Neural progenitor cell (in vitro differentiated cells): ENCODE measurements around the gene PTPN5. TPM values are rescaled to one million over a fixed set of nuclear protein-coding genes. Genes with fewer than 3 reads are reported as not detected.
A peak's percentile ranks its signal among the peaks of the same experiment; 100 is the strongest.

Source experiments
- DNase-seq: peaks from one replicate; pipeline ENCODE4 v3.0.0-alpha.2; 2016; ENCODE audit warnings: low spot score
- H2AFZ ChIP-seq: fragments of 200-600 bp; sonication (generic); replicated peaks from 2 replicates; pipeline ENCODE4 v1.6.1; 2016; ENCODE audit warnings: antibody characterized with exemption
- H3F3A ChIP-seq: fragments of 200-600 bp; sonication (generic); 2 replicates; pipeline ENCODE4 v1.6.1; 2016; ENCODE audit warnings: antibody characterized with exemption, low read depth
- H3K27ac ChIP-seq: fragments of 200-600 bp; sonication (generic); 2 replicates; pipeline ENCODE4 v1.5.1; 2016; ENCODE audit warnings: mild to moderate bottlenecking
- H3K27me3 ChIP-seq: fragments of 200-600 bp; sonication (generic); 2 replicates; pipeline ENCODE4 v1.6.1; 2016; ENCODE audit warnings: mild to moderate bottlenecking, moderate library complexity
- H3K36me3 ChIP-seq: fragments of 200-600 bp; sonication (generic); 2 replicates; pipeline ENCODE4 v1.5.1; 2016
- H3K4me1 ChIP-seq: fragments of 200-600 bp; sonication (generic); 2 replicates; pipeline ENCODE4 v1.6.1; 2016; ENCODE audit warnings: mixed run types
- H3K4me2 ChIP-seq: fragments of 200-600 bp; sonication (generic); 2 replicates; pipeline ENCODE4 v1.6.1; 2016
- H3K4me3 ChIP-seq: fragments of 200-600 bp; sonication (generic); 2 replicates; pipeline ENCODE4 v1.5.1; 2016
- H3K79me2 ChIP-seq: fragments of 200-600 bp; sonication (generic); 2 replicates; pipeline ENCODE4 v1.6.1; 2016; ENCODE audit warnings: low read depth
- H3K9ac ChIP-seq: fragments of 200-600 bp; sonication (generic); 2 replicates; pipeline ENCODE4 v1.6.1; 2016
- H3K9me3 ChIP-seq: fragments of 200-600 bp; sonication (generic); 2 replicates; pipeline ENCODE4 v1.5.1; 2016; ENCODE audit warnings: low read depth
- H4K20me1 ChIP-seq: fragments of 200-600 bp; sonication (generic); 2 replicates; pipeline ENCODE4 v1.6.1; 2016; ENCODE audit warnings: low read depth
- H3K27ac Mint-ChIP-seq: 3 replicates; pipeline ENCODE4 v1.8.0; 2021; ENCODE audit warnings: mixed read lengths
- H3K27me3 Mint-ChIP-seq: 2 replicates; pipeline ENCODE4 v1.8.0; 2022; ENCODE audit warnings: low read depth, mild to moderate bottlenecking, inconsistent platforms, moderate library complexity, mixed read lengths; ENCODE audit not compliant: insufficient read depth
- H3K36me3 Mint-ChIP-seq: 3 replicates; pipeline ENCODE4 v1.8.0; 2021; ENCODE audit warnings: mixed read lengths
- H3K4me1 Mint-ChIP-seq: 3 replicates; pipeline ENCODE4 v1.8.0; 2021; ENCODE audit warnings: mixed read lengths
- H3K4me3 Mint-ChIP-seq: 3 replicates; pipeline ENCODE4 v1.8.0; 2021; ENCODE audit warnings: mild to moderate bottlenecking, moderate library complexity, mixed read lengths
- H3K9me3 Mint-ChIP-seq: 3 replicates; pipeline ENCODE4 v1.8.0; 2020; ENCODE audit warnings: mixed read lengths
- CTCF ChIP-seq: fragments of 200-600 bp; sonication (generic); IDR thresholded peaks from 2 replicates; pipeline ENCODE4 v1.5.1; 2017; ENCODE audit warnings: antibody characterized with exemption, mild to moderate bottlenecking
- EZH2 ChIP-seq: fragments of 200-600 bp; sonication (generic); IDR thresholded peaks from 2 replicates; pipeline ENCODE4 v1.6.1; 2017; ENCODE audit warnings: antibody characterized with exemption, mild to moderate bottlenecking, moderate library complexity
- EZH2phosphoT487 ChIP-seq: fragments of 200-600 bp; sonication (generic); IDR thresholded peaks from 2 replicates; pipeline ENCODE4 v1.6.1; 2017; ENCODE audit warnings: antibody characterized with exemption
- total RNA-seq: library from RNA; depleted of rRNA; stranded (reverse); fragments of >200 nt; gene quantifications from 2 replicates; pipeline ENCODE4 v1.2.3, GENCODE V29; 2015; ENCODE audit warnings: low replicate concordance

Gene PTPN5
- total RNA-seq, 1 donor from 2014 or later = 8.5 TPM

DNA sequence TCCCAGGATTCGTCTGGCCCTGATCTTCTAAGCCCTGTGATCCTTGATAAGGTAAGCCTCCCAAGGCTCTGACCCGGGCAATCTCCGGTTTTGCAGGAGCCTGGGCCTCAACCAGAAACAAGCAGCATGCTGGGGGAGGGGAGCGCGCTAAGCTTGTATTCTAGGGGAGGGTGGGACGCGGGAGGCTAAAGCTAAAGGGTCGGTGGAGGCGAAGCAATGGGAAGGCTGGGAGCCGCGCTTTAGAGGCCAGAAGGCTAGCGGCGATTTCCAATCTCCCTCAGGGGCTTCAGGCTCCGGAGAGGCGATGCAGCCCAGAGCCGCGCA, 753 bp downstream of the PTPN5 start:
- H2AFZ ChIP-seq = peak overlapping the region; percentile 97
- H3K36me3 Mint-ChIP-seq = no peaks in the 10 kb centered on the region

GRCh38 chr11:18789942-18790341, 1.7 kb downstream of the PTPN5 start:
- DNase-seq = no peak
- Histone ChIP-seq H3K9ac (no peak overlapping the region), H4K20me1 (no peaks in the 10 kb centered on the region), H3K4me3 (no peak overlapping the region), H3K36me3 (no peaks in the 10 kb centered on the region), H3K9me3 (no peaks in the 10 kb centered on the region), H2AFZ (no peak overlapping the region), H3K79me2 (no peaks in the 10 kb centered on the region), H3K4me1 (peaks cover 12% of the 10 kb centered on the region), H3K27me3 (peaks cover 75% of the 10 kb centered on the region), H3F3A (peaks cover 30% of the 10 kb centered on the region), H3K4me2 (no peak overlapping the region), H3K27ac (no peak overlapping the region)
- H3K36me3 Mint-ChIP-seq = no peaks in the 10 kb centered on the region
- H3K4me1 Mint-ChIP-seq = peaks cover 9% of the 10 kb centered on the region
- no peak overlapping the region for H3K27ac Mint-ChIP-seq
- no peaks in the 10 kb centered on the region for H3K9me3 Mint-ChIP-seq
- peaks cover 48% of the 10 kb centered on the region for H3K27me3 Mint-ChIP-seq
- TF ChIP-seq EZH2 (no peak), CTCF (no peak), EZH2phosphoT487 (no peak)
- peak overlapping the region; percentile 77 for H3K4me3 Mint-ChIP-seq

More for the DNA sequence above, 753 bp downstream of the PTPN5 start:
- TF ChIP-seq EZH2phosphoT487 = no peak
- no peak for TF ChIP-seq EZH2
- TF ChIP-seq CTCF = no peak
- Histone ChIP-seq H3K27ac (no peak overlapping the region), H4K20me1 (no peaks in the 10 kb centered on the region), H3K4me2 (peak overlapping the region; percentile 96), H3K9ac (no peak overlapping the region), H3K9me3 (no peaks in the 10 kb centered on the region), H3F3A (peaks cover 30% of the 10 kb centered on the region), H3K4me3 (peak overlapping the region; percentile 69), H3K36me3 (no peaks in the 10 kb centered on the region), H3K79me2 (no peaks in the 10 kb centered on the region), H3K4me1 (peaks cover 12% of the 10 kb centered on the region), H3K27me3 (peaks cover 83% of the 10 kb centered on the region)
- Mint-ChIP-seq H3K27ac (no peak overlapping the region), H3K4me1 (peaks cover 9% of the 10 kb centered on the region), H3K4me3 (peak overlapping the region; percentile 77), H3K9me3 (no peaks in the 10 kb centered on the region), H3K27me3 (peaks cover 48% of the 10 kb centered on the region)
- DNase-seq = no peak

GRCh38 chr11:18785411-18785810, 6.2 kb downstream of the PTPN5 start:
- DNase-seq = no peak
- no peak overlapping the region for H3K4me3 Mint-ChIP-seq
- TF ChIP-seq CTCF = no peak
- no peak for TF ChIP-seq EZH2phosphoT487
- no peak for TF ChIP-seq EZH2
- Histone ChIP-seq H4K20me1 (no peaks in the 10 kb centered on the region), H3K27me3 (peaks cover 30% of the 10 kb centered on the region), H3K4me3 (no peak overlapping the region), H3K36me3 (no peaks in the 10 kb centered on the region), H3K4me2 (no peak overlapping the region), H3K4me1 (peaks cover 2% of the 10 kb centered on the region), H3K79me2 (no peaks in the 10 kb centered on the region), H3K27ac (no peak overlapping the region), H3F3A (no peaks in the 10 kb centered on the region), H3K9ac (no peak overlapping the region), H2AFZ (no peak overlapping the region), H3K9me3 (no peaks in the 10 kb centered on the region)
- H3K27me3 Mint-ChIP-seq = peaks cover 21% of the 10 kb centered on the region
- H3K36me3 Mint-ChIP-seq = no peaks in the 10 kb centered on the region
- no peaks in the 10 kb centered on the region for H3K4me1 Mint-ChIP-seq
- H3K27ac Mint-ChIP-seq = no peak overlapping the region
- H3K9me3 Mint-ChIP-seq = no peaks in the 10 kb centered on the region

DNA sequence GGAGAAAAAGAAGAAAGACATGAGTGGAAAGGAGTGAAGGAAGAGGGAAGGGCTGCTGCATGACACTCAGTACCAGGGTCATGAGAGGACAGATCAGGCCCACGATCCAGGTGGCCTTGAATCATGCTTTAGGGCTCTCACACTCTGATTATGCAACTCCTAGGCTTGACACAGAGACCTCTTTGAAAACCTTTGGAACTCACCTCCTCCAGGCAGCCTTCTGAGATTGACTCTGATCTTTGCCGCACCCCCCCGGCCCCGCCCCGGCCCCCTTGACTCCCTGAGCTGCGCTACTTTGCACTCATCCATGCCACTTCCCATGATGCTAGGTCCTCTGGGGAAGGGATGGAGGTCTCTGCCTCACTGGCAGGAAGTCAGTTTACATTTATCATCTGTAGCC, 10.7 kb downstream of the PTPN5 start:
- H3K4me2 ChIP-seq = no peak overlapping the region
- no peaks in the 10 kb centered on the region for H3K27me3 ChIP-seq
- H3F3A ChIP-seq = no peaks in the 10 kb centered on the region
- no peaks in the 10 kb centered on the region for H3K36me3 ChIP-seq
- Mint-ChIP-seq H3K27ac (no peak overlapping the region), H3K36me3 (no peaks in the 10 kb centered on the region), H3K4me1 (no peaks in the 10 kb centered on the region), H3K27me3 (peaks cover 6% of the 10 kb centered on the region), H3K9me3 (no peaks in the 10 kb centered on the region), H3K4me3 (no peak overlapping the region)
- no peak overlapping the region for H3K9ac ChIP-seq
- H2AFZ ChIP-seq = no peak overlapping the region
- no peak overlapping the region for H3K27ac ChIP-seq
- H3K79me2 ChIP-seq = no peaks in the 10 kb centered on the region
- H3K9me3 ChIP-seq = no peaks in the 10 kb centered on the region
- H3K4me3 ChIP-seq = no peak overlapping the region
- DNase-seq = no peak
- H3K4me1 ChIP-seq = peaks cover 10% of the 10 kb centered on the region
- H4K20me1 ChIP-seq = no peaks in the 10 kb centered on the region
- TF ChIP-seq EZH2phosphoT487 = no peak
- TF ChIP-seq EZH2 = no peak
- no peak for TF ChIP-seq CTCF
